ENCODE data around the gene NUDT11. TPM values are rescaled to one million over a fixed set of nuclear protein-coding genes. Genes with fewer than 3 reads are reported as not detected.

Gene NUDT11
- total RNA-seq, 4 donors from 2014 or later = 0.27 to 2.4 (median 1.7) TPM

GRCh38 chrX:51459125-51459524 lies 37.3 kb downstream of the NUDT11 start:
- intact Hi-C loops (cut with DNase I; ENCODE audit: low total_unique reads) = no loop called here
- 24 to 33% methylated on average over 1 of the region's 1 CpG for WGBS, 2 donors

GRCh38 chrX:51456814-51457213 lies 39.6 kb downstream of the NUDT11 start:
- WGBS, 2 donors = 0% methylated on average over 1 of the region's 1 CpG
- no peak for TF ChIP-seq POLR2A (IDR thresholded peaks at IDR 0.05)
- no peak for TF ChIP-seq CTCF (IDR thresholded peaks at IDR 0.05)
- H3K4me3 ChIP-seq (ENCODE audit: low read depth, poor library complexity, severe bottlenecking) = no peak overlapping the region
- DNase-seq (ENCODE audit: low spot score in 2 of 2) = no peak
- intact Hi-C loops (cut with DNase I; ENCODE audit: low total_unique reads) = no loop called here

More at GRCh38 chrX:51459125-51459524, 37.3 kb downstream of the NUDT11 start:
- DNase-seq (ENCODE audit: low spot score in 2 of 2) = no peak
- no peak overlapping the region for H3K4me3 ChIP-seq (ENCODE audit: low read depth, poor library complexity, severe bottlenecking)
- TF ChIP-seq CTCF (IDR thresholded peaks at IDR 0.05) = no peak
- TF ChIP-seq POLR2A (IDR thresholded peaks at IDR 0.05) = no peak

- intact Hi-C loops (cut with DNase I; ENCODE audit: low total_unique reads) = no loop called here
- no peak for TF ChIP-seq CTCF (IDR thresholded peaks at IDR 0.05)
- no peak for TF ChIP-seq POLR2A (IDR thresholded peaks at IDR 0.05)
- 67 to 68% methylated on average over 7 of the region's 7 CpGs for WGBS, 2 donors
- no peak for DNase-seq (ENCODE audit: low spot score in 2 of 2)
- H3K4me3 ChIP-seq (ENCODE audit: low read depth, poor library complexity, severe bottlenecking) = no peak overlapping the region
Observed at GRCh38 chrX:51456246-51456645, 40.1 kb downstream of the NUDT11 start.

- intact Hi-C loops (cut with DNase I; ENCODE audit: low total_unique reads) = no loop called here
- 58 to 100% methylated on average over 1 of the region's 1 CpG for WGBS, 2 donors
- TF ChIP-seq CTCF (IDR thresholded peaks at IDR 0.05) = no peak
- TF ChIP-seq POLR2A (IDR thresholded peaks at IDR 0.05) = no peak
- no peak for DNase-seq (ENCODE audit: low spot score in 2 of 2)
- no peak overlapping the region for H3K4me3 ChIP-seq (ENCODE audit: low read depth, poor library complexity, severe bottlenecking)
Observed at GRCh38 chrX:51440365-51440764, 56.0 kb downstream of the NUDT11 start.

Other genes with a start within 250 kb of the NUDT11 start
- 1 to 10 TPM in 3 of 4 donors, under 1 TPM in 1; 0.42 to 1.8 (median 1.2) TPM for gene NUDT10, start 163.8 kb downstream of the NUDT11 start, total RNA-seq
- not detected for gene CENPVL3, start 122.3 kb upstream of the NUDT11 start, total RNA-seq
- not detected for gene CENPVL2, start 186.2 kb upstream of the NUDT11 start, total RNA-seq
- gene CENPVL1, start 213.9 kb upstream of the NUDT11 start, total RNA-seq = not detected
- 1 to 10 TPM; 1.3 to 2.9 (median 1.6) TPM for gene GSPT2, start 246.8 kb upstream of the NUDT11 start, total RNA-seq

All from lower leg skin (tissue), 4 donors.